ENCODE measurements around the gene HMGB1. TPM values are rescaled to one million over a fixed set of nuclear protein-coding genes. Genes with fewer than 3 reads are reported as not detected.

Gene HMGB1
- total RNA-seq, 2 experiments from 2014 or later: 666 to 676 TPM

DNA sequence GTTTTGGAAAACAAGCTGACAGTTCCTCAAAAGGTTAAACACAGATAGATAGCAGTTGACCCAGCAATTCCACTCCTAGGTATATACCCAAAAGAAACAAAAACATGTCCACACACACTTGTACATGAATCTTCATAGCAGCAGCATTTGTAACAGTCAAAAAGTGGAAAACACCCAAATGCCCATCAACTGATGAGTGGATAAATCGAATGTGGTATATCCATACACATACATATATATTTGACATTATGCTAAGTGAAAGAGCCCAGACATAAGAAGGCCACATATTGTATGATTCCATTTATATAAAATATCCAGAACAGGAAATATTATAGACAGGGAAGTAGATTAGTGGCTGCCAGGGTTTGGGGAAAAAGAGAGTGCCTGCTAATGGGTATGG, 7.9 kb upstream of the HMGB1 start:
- intact Hi-C loops (cut with micrococcal nuclease): no loop called here
- ChIA-PET CTCF (no interaction called here), POLR2A (no interaction called here)
- no peak overlapping the region for H3K4me3 Mint-ChIP-seq
- no peaks in the 10 kb centered on the region for H3K9me3 Mint-ChIP-seq
- H3K36me3 Mint-ChIP-seq (ENCODE audit: low read depth): no peaks in the 10 kb centered on the region
- H3K4me1 Mint-ChIP-seq (ENCODE audit: low read depth): no peaks in the 10 kb centered on the region
- H3K27ac Mint-ChIP-seq: no peak overlapping the region
- ATAC-seq (no peak), DNase-seq (no peak)
- TF ChIP-seq, protein P1, sequence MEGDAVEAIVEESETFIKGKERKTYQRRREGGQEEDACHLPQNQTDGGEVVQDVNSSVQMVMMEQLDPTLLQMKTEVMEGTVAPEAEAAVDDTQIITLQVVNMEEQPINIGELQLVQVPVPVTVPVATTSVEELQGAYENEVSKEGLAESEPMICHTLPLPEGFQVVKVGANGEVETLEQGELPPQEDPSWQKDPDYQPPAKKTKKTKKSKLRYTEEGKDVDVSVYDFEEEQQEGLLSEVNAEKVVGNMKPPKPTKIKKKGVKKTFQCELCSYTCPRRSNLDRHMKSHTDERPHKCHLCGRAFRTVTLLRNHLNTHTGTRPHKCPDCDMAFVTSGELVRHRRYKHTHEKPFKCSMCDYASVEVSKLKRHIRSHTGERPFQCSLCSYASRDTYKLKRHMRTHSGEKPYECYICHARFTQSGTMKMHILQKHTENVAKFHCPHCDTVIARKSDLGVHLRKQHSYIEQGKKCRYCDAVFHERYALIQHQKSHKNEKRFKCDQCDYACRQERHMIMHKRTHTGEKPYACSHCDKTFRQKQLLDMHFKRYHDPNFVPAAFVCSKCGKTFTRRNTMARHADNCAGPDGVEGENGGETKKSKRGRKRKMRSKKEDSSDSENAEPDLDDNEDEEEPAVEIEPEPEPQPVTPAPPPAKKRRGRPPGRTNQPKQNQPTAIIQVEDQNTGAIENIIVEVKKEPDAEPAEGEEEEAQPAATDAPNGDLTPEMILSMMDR (IDR thresholded peaks at IDR 0.05): no peak
- no peaks in the 10 kb centered on the region for H3K27me3 Mint-ChIP-seq

DNA sequence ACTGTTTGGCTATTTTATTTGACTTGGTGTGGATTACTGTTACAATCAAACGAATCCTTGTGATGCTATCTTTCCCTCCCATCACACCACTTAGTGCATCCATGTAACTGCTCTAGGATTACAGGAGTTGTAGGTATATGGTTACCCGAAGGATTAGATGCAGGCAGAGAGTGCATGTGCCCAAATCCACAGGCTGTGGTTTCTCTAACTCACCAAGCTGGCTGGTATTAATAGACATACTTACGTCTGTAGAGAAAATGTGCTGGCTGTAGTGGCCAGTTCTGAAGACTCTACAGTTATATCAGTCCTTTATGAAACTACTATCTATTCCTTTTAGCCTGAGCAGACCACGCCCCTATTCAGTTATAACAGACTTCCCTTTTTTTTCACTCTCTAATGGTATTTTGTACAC, 1.1 kb upstream of the HMGB1 start:
- TF ChIP-seq, protein P1 (IDR thresholded peaks at IDR 0.05): no peak
- peaks cover 20% of the 10 kb centered on the region for H3K4me1 Mint-ChIP-seq (ENCODE audit: low read depth)
- peaks cover 1% of the 10 kb centered on the region for H3K27me3 Mint-ChIP-seq
- DNase-seq (no peak), ATAC-seq (no peak)
- H3K27ac Mint-ChIP-seq: peak overlapping the region; percentile 97
- ChIA-PET CTCF (interaction anchor here (2.3 kb wide), 1 partner anchor 142 kb away, joined by 6 read pairs; no protein-coding TSS in a partner anchor), POLR2A (interaction anchor here (1.1 to 5.5 kb wide), 15 partner anchors 10 to 335 kb away, joined by 3 to 49 read pairs (median 5); partner anchors contain the start of gene USPL1)
- H3K9me3 Mint-ChIP-seq: no peaks in the 10 kb centered on the region
- H3K36me3 Mint-ChIP-seq (ENCODE audit: low read depth): peaks cover 24% of the 10 kb centered on the region
- H3K4me3 Mint-ChIP-seq: peak overlapping the region; percentile 85
- intact Hi-C loops (cut with micrococcal nuclease): loop anchor here (5.0 to 10.0 kb wide), 4 partner anchors 92 to 332 kb away; partner anchors contain the start of gene USPL1

DNA sequence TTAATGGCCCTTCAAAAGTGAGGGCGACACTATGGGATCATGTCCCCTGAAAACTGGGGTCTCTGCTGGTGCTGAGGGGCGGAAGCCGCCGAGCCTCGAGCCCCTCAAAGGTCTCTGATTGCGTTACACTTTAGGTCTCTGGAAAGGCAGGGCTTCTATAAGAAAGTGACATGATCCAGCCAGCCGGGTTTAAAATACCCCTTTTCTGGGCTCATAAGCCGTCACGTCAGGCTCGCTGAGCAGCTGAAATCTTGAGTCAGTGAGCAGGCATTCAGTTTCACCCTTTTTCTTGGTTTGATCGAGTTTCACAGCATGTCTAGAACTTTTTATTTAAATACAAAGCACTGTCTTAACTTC, 600 bp upstream of the HMGB1 start:
- peaks cover 26% of the 10 kb centered on the region for H3K36me3 Mint-ChIP-seq (ENCODE audit: low read depth)
- peak overlapping the region; percentile 85 for H3K4me3 Mint-ChIP-seq
- TF ChIP-seq, protein P1 (IDR thresholded peaks at IDR 0.05): no peak
- DNase-seq (peak; percentile 65), ATAC-seq (peak; percentile 4)
- peak overlapping the region; percentile 97 for H3K27ac Mint-ChIP-seq
- intact Hi-C loops (cut with micrococcal nuclease): loop anchor here (5.0 to 10.0 kb wide), 4 partner anchors 92 to 332 kb away; partner anchors contain the start of gene USPL1
- CTCF ChIA-PET: no interaction called here
- H3K9me3 Mint-ChIP-seq: no peaks in the 10 kb centered on the region
- POLR2A ChIA-PET: interaction anchor here (0.5 to 5.5 kb wide), 24 partner anchors 10 to 578 kb away, joined by 3 to 49 read pairs (median 4); partner anchors contain the start of gene USPL1
- H3K4me1 Mint-ChIP-seq (ENCODE audit: low read depth): peaks cover 23% of the 10 kb centered on the region
- peaks cover 1% of the 10 kb centered on the region for H3K27me3 Mint-ChIP-seq

DNA sequence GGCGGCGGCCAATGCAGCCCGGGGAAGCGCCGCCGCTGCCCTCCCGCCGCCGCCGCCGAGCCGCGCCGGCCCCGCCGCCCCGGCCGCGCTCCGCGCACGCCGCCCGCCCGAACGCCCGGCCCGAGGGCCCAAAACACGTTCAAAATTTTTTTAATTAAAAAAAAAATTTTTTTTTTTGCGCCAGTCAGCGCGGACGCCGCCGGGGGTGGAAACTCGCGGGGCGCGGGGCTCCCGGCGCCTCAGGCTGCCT, 468 bp downstream of the HMGB1 start:
- H3K27me3 Mint-ChIP-seq: peaks cover 1% of the 10 kb centered on the region
- TF ChIP-seq, protein P1 (IDR thresholded peaks at IDR 0.05): no peak
- H3K4me1 Mint-ChIP-seq (ENCODE audit: low read depth): peaks cover 25% of the 10 kb centered on the region
- ChIA-PET POLR2A (interaction anchor here (0.7 to 5.5 kb wide), 19 partner anchors 13 to 1060 kb away, joined by 3 to 49 read pairs (median 5); partner anchors contain the start of gene USPL1), CTCF (interaction anchor here (0.9 kb wide), 1 partner anchor 106 kb away, joined by 3 read pairs; no protein-coding TSS in a partner anchor)
- no peak overlapping the region for H3K4me3 Mint-ChIP-seq
- ATAC-seq (no peak), DNase-seq (no peak)
- H3K27ac Mint-ChIP-seq: no peak overlapping the region
- H3K9me3 Mint-ChIP-seq: no peaks in the 10 kb centered on the region
- H3K36me3 Mint-ChIP-seq (ENCODE audit: low read depth): peaks cover 28% of the 10 kb centered on the region
- intact Hi-C loops (cut with micrococcal nuclease): loop anchor here (5.0 to 10.0 kb wide), 4 partner anchors 90 to 330 kb away; partner anchors contain the start of gene USPL1

DNA sequence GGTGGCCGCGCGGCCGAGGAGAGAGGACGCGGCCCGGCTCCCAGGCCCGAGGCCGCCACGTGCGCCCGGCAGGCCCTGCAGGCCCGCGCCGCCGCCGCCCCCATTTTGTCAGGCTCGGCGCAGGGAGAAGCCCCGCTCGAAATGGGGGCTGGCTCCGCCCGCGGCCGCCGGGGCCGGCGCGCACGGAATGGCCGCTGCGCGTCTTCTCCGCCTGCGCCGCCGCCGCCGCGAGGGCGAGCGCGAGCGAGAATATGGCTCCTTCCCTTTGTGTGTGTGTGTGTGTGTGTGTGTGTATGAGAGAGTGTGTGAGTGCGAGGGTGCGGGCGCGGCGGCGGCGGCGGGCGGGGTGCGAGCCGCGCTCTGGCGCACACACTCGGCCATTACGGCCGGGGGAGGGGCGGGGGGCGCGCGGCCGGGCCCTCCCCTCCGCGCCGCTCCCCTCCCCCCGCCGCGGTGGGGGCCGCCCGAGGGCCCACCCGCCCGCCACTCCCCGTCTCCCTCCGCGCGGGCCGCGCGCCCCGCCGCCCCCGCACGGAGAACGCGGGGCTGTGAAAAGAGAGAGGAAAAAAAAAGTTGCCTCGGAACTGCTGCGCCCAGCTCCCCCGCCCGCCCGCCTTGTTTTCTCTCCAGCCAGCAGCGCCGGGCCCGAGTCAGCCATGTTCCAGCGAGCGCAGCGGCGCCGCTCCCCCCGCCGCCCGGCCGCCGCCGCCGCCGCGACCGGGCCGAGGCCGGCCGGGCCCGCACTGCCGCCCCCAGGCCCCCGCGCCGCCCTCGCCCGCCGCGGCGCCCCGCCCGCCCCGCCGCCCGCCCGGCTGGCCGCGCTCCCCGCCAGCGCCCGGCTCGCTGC, 1.0 kb downstream of the HMGB1 start:
- ChIA-PET CTCF (no interaction called here), POLR2A (interaction anchor here (0.6 to 5.5 kb wide), 21 partner anchors 9 to 1060 kb away, joined by 3 to 49 read pairs (median 4); partner anchors contain the start of gene USPL1)
- ATAC-seq (peak; percentile 40), DNase-seq (peak; percentile 84)
- no peaks in the 10 kb centered on the region for H3K9me3 Mint-ChIP-seq
- H3K27ac Mint-ChIP-seq: peak overlapping the region; percentile 98
- TF ChIP-seq, protein P1 (IDR thresholded peaks at IDR 0.05): no peak
- H3K4me1 Mint-ChIP-seq (ENCODE audit: low read depth): peaks cover 27% of the 10 kb centered on the region
- H3K36me3 Mint-ChIP-seq (ENCODE audit: low read depth): peaks cover 31% of the 10 kb centered on the region
- H3K27me3 Mint-ChIP-seq: peaks cover 1% of the 10 kb centered on the region
- peak overlapping the region; percentile 97 for H3K4me3 Mint-ChIP-seq
- intact Hi-C loops (cut with micrococcal nuclease): loop anchor here (5.0 to 10.0 kb wide), 4 partner anchors 90 to 330 kb away; partner anchors contain the start of gene USPL1

All from activated CD8-positive, alpha-beta T cell treated with anti-CD3 and anti-CD28 coated beads for 36 hours (primary cell).